GM12878 (cell line): Measurements from ENCODE around the gene TGFB2. TPM values are rescaled to one million over a fixed set of nuclear protein-coding genes. Genes with fewer than 3 reads are reported as not detected.

Experiments used
- ATAC-seq: fragments of 200-7000 bp; cut with Tn5 transposase; 3 replicates; pipeline ENCODE4 v1.9.1; 2020; ENCODE audit warnings: mild to moderate bottlenecking, moderate library complexity
- BruUV-seq: library from RNA; stranded (reverse); fragments of 400-500 nt; replicated peaks from 2 replicates; lab custom pipeline; 2021; lab: Mats Ljungman, UMichigan
- CTCF ChIA-PET: fragments of 300-600 bp; sonication (Branson Sonifier 250); formaldehyde crosslinking; extraction: SDS; loops from one replicate; lab custom pipeline; 2021; ENCODE audit warnings: inconsistent platforms; lab: Yijun Ruan, JAX
- POLR2A ChIA-PET: fragments of 350-600 bp; formaldehyde crosslinking; extraction: SDS; loops from one replicate; lab custom pipeline; 2021; ENCODE audit warnings: inconsistent platforms; lab: Charles Lee
- RAD21 ChIA-PET: fragments of 300-600 bp; sonication (Branson Sonifier 250); formaldehyde crosslinking; loops from one replicate; lab custom pipeline; 2023; ENCODE audit warnings: antibody characterized with exemption; ENCODE audit not compliant: unreplicated experiment; lab: Charles Lee
- SMC1A ChIA-PET: fragments of 300-600 bp; sonication (Branson Sonifier 250); formaldehyde crosslinking; loops from one replicate; lab custom pipeline; 2023; ENCODE audit not compliant: unreplicated experiment, uncharacterized antibody; lab: Charles Lee
- DNase-seq: peaks from one replicate; pipeline ENCODE4 v3.0.0-alpha.2; 2011; ENCODE audit warnings: low read depth, low spot score
- FAIRE-seq: peaks from 3 replicates; lab custom pipeline; 2011; peaks lifted over from hg19 to GRCh38; lab: Jason Lieb, UNC
- H2AFZ ChIP-seq: 2 replicates; pipeline ENCODE4 v1.6.0; 2011; ENCODE audit warnings: low read depth, low read length, control low read depth; ENCODE audit not compliant: control insufficient read depth
- H3K27ac ChIP-seq: 2 replicates; pipeline ENCODE4 v1.5.1; 2011; ENCODE audit warnings: control low read depth; ENCODE audit not compliant: control insufficient read depth, insufficient read depth
- H3K27me3 ChIP-seq, 2 experiments: replicated peaks in 1 of 2; 2 replicates each; pipeline versions ENCODE4 v1.6.0 to v1.6.1; 2011; ENCODE audit warnings: low read length in 1 of 2; ENCODE audit not compliant: control insufficient read depth in 2 of 2, insufficient read depth in 2 of 2
- H3K36me3 ChIP-seq, 2 experiments: 2 replicates each; pipeline ENCODE4 v1.5.1; 2011; ENCODE audit warnings: low read length in 1 of 2; ENCODE audit not compliant: control insufficient read depth in 2 of 2, insufficient read depth in 2 of 2
- H3K4me1 ChIP-seq: 2 replicates; pipeline ENCODE4 v1.6.1; 2011; ENCODE audit warnings: mild to moderate bottlenecking, low read length, moderate library complexity, mixed read lengths; ENCODE audit not compliant: control insufficient read depth, insufficient read depth
- H3K4me2 ChIP-seq: 2 replicates; pipeline ENCODE4 v1.6.0; 2011; ENCODE audit warnings: control low read depth; ENCODE audit not compliant: control insufficient read depth, insufficient read depth
- H3K4me3 ChIP-seq: fragments of 200-600 bp; sonication (generic); 2 replicates; pipeline ENCODE4 v1.5.1; 2016
- H3K79me2 ChIP-seq: 2 replicates; pipeline ENCODE4 v1.6.0; 2011; ENCODE audit warnings: low read length; ENCODE audit not compliant: control insufficient read depth, insufficient read depth
- H3K9ac ChIP-seq: 2 replicates; pipeline ENCODE4 v1.8.0; 2011; ENCODE audit warnings: low read length, control low read depth, mixed read lengths; ENCODE audit not compliant: control insufficient read depth, insufficient read depth
- H3K9me3 ChIP-seq: replicated peaks from 3 replicates; pipeline ENCODE4 v1.5.1; 2011; ENCODE audit warnings: mild to moderate bottlenecking, low read length; ENCODE audit not compliant: control insufficient read depth, insufficient read depth
- H4K20me1 ChIP-seq: 2 replicates; pipeline ENCODE4 v1.6.0; 2011; ENCODE audit not compliant: control insufficient read depth, insufficient read depth
- CREM ChIP-seq: IDR thresholded peaks from 2 replicates; pipeline ENCODE4 v1.6.1; 2014; ENCODE audit warnings: antibody characterized with exemption, low read depth
- PAX5 ChIP-seq: IDR thresholded peaks from 2 replicates; pipeline ENCODE4 v1.6.1; 2011; ENCODE audit warnings: low read depth, low read length, borderline replicate concordance
- PML ChIP-seq: IDR thresholded peaks from 2 replicates; pipeline ENCODE4 v1.6.1; 2012; ENCODE audit warnings: low read length, inconsistent platforms
- WGBS: methylation state at CpG from one replicate; pipeline ENCODE4 v1.1.6; 2016; ENCODE audit warnings: low lambda C conversion rate; ENCODE audit not compliant: insufficient replicate concordance, insufficient coverage; ENCODE audit errors: missing lambda C conversion rate; 5-methylcytosine and 5-hydroxymethylcytosine counted together
- in situ Hi-C: fragments of 300-500 bp; cut with MboI; formaldehyde crosslinking; loops from 9 replicates; pipeline ENCODE4 v1.14.3; 2018; ENCODE audit warnings: mixed read lengths
- intact Hi-C: fragments of 100-400 bp; cut with micrococcal nuclease; formaldehyde crosslinking; loops from one replicate; pipeline ENCODE4 v1.14.2; 2022; ENCODE audit not compliant: unreplicated experiment
- polyA plus RNA-seq, 11 experiments: library from polyadenylated mRNA; depleted of rRNA in 4 of 11; unstranded in 6 of 11; stranded (reverse) in 5 of 11; fragments of >200 nt; fragmentation: Nextera tagmentation in 4 of 11; fragmentation: Illumina TruSeq in 1 of 11; extraction: Ambion mirVana in 4 of 11; extraction: Trizol in 1 of 11; gene quantifications; 1 replicate in 1 of 11; 2 replicates in 10 of 11; pipeline versions ENCODE4 v1.2.1 to v1.2.3, GENCODE V29; 2011 to 2016; ENCODE audit warnings: inconsistent platforms in 2 of 11, missing spikeins in 2 of 11, low read depth in 1 of 11
- total RNA-seq, 4 experiments: library from RNA; depleted of rRNA in 3 of 4; stranded (reverse); fragments of >200 nt in 3 of 4; fragmentation: Illumina TruSeq in 1 of 4; extraction: Trizol in 1 of 4; gene quantifications; 2 replicates each; pipeline versions ENCODE4 v1.2.1 to v1.2.3, GENCODE V29; 2013 to 2021
- TF ChIP-seq, protein P1 (sequence below): fragments of 450-650 bp; IDR thresholded peaks from 2 replicates; pipeline ENCODE4 v1.6.1; 2014; ENCODE audit warnings: mild to moderate bottlenecking
- TF ChIP-seq, protein P2 (sequence below): fragments of 450-650 bp; IDR thresholded peaks from 2 replicates; pipeline ENCODE4 v1.6.1; 2017; ENCODE audit warnings: mild to moderate bottlenecking, moderate library complexity

TGFB2 gene
- total and polyA plus RNA-seq, 10 of the 15 experiments (the other 5 are each of a cell fraction or from before 2014, with no cell fraction given), result 0.03 to 0.11 (median 0.04) TPM; not detected in 6

DNA sequence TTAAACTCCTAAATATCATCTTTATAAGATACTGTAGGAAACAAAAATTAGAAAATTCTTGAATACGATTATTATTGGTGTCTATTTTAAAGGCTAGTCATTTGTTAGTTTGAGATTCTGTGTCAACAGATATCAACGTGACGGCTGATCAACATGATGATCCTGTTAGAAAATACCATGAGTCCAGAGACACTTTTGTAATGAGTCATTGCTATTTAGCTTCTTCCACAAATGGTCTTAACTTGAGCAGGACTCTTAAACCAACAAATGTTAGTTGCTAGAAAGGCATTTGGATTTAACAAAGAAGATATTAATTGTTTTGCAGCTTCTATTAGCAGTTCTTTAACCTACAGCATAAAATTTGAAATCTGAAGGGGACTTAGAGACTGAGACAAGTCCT lies 131.2 kb downstream of the TGFB2 start:
- no peak for FAIRE-seq
- RAD21 ChIA-PET, result no interaction called here
- no peak for DNase-seq
- Histone ChIP-seq H3K4me2 (no peak overlapping the region), H4K20me1 (no peaks in the 10 kb centered on the region), H3K9ac (no peak overlapping the region), H3K36me3 (no peaks in the 10 kb centered on the region), H3K4me1 (no peaks in the 10 kb centered on the region), H3K4me3 (no peak overlapping the region), H3K27me3 (no peaks in the 10 kb centered on the region), H3K27ac (no peak overlapping the region), H3K79me2 (no peaks in the 10 kb centered on the region), H2AFZ (no peak overlapping the region), H3K9me3 (no peaks in the 10 kb centered on the region)
- WGBS, result 28% methylated on average over 3 of the region's 3 CpGs
- ATAC-seq, result no peak
- in situ Hi-C loops (no loop called here), intact Hi-C loops (no loop called here)
- POLR2A ChIA-PET, result no interaction called here
- CTCF ChIA-PET, result interaction anchor here (1.4 kb wide), 1 partner anchor 177 kb away, joined by 3 read pairs; no protein-coding TSS in a partner anchor
- no peak for TF ChIP-seq PML
- no peak for TF ChIP-seq PAX5
- SMC1A ChIA-PET, result no interaction called here
- no TSS peak for BruUV-seq

DNA sequence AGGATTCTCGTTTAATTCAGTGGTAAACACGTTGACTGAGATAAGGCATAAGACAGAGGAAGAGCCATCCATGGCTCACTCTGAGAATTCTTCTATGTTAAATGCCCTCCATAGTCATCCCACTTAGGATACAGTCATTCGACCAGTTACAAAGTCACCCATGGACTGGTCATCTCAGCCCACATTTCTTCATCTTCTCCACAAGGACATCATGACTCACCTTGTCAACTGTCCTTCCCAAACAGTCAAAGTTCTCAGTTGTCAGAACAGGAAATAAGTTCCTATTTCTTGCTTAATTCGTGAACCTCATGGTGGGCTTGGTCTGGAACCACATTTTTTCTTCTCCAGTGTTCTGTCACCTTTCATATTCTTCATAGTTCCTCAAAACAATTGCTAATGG lies 133.2 kb downstream of the TGFB2 start:
- ChIA-PET POLR2A (no interaction called here), SMC1A (no interaction called here), CTCF (no interaction called here), RAD21 (no interaction called here)
- intact Hi-C loops, result no loop called here
- no TSS peak for BruUV-seq
- FAIRE-seq (no peak), ATAC-seq (no peak), DNase-seq (no peak)
- H3K4me2 ChIP-seq, result no peak overlapping the region
- H3K27ac ChIP-seq, result no peak overlapping the region
- H3K9me3 ChIP-seq, result no peaks in the 10 kb centered on the region
- H3K27me3 ChIP-seq, result no peaks in the 10 kb centered on the region
- 28% methylated on average over 4 of the region's 4 CpGs for WGBS
- TF ChIP-seq, protein P1, sequence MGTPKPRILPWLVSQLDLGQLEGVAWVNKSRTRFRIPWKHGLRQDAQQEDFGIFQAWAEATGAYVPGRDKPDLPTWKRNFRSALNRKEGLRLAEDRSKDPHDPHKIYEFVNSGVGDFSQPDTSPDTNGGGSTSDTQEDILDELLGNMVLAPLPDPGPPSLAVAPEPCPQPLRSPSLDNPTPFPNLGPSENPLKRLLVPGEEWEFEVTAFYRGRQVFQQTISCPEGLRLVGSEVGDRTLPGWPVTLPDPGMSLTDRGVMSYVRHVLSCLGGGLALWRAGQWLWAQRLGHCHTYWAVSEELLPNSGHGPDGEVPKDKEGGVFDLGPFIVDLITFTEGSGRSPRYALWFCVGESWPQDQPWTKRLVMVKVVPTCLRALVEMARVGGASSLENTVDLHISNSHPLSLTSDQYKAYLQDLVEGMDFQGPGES, result no peak
- TF ChIP-seq CREM, result no peak
- TF ChIP-seq, protein P2, sequence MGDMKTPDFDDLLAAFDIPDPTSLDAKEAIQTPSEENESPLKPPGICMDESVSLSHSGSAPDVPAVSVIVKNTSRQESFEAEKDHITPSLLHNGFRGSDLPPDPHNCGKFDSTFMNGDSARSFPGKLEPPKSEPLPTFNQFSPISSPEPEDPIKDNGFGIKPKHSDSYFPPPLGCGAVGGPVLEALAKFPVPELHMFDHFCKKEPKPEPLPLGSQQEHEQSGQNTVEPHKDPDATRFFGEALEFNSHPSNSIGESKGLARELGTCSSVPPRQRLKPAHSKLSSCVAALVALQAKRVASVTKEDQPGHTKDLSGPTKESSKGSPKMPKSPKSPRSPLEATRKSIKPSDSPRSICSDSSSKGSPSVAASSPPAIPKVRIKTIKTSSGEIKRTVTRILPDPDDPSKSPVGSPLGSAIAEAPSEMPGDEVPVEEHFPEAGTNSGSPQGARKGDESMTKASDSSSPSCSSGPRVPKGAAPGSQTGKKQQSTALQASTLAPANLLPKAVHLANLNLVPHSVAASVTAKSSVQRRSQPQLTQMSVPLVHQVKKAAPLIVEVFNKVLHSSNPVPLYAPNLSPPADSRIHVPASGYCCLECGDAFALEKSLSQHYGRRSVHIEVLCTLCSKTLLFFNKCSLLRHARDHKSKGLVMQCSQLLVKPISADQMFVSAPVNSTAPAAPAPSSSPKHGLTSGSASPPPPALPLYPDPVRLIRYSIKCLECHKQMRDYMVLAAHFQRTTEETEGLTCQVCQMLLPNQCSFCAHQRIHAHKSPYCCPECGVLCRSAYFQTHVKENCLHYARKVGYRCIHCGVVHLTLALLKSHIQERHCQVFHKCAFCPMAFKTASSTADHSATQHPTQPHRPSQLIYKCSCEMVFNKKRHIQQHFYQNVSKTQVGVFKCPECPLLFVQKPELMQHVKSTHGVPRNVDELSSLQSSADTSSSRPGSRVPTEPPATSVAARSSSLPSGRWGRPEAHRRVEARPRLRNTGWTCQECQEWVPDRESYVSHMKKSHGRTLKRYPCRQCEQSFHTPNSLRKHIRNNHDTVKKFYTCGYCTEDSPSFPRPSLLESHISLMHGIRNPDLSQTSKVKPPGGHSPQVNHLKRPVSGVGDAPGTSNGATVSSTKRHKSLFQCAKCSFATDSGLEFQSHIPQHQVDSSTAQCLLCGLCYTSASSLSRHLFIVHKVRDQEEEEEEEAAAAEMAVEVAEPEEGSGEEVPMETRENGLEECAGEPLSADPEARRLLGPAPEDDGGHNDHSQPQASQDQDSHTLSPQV, result no peak
- no peaks in the 10 kb centered on the region for H4K20me1 ChIP-seq
- H3K4me3 ChIP-seq, result no peak overlapping the region
- in situ Hi-C loops, result no loop called here
- no peaks in the 10 kb centered on the region for H3K36me3 ChIP-seq
- no peaks in the 10 kb centered on the region for H3K4me1 ChIP-seq
- no peak overlapping the region for H2AFZ ChIP-seq
- H3K79me2 ChIP-seq, result no peaks in the 10 kb centered on the region
- no peak overlapping the region for H3K9ac ChIP-seq
